OCI-LY1 (cell line): ENCODE data around the gene SLC2A3.
"Not testable (repeated sequence)": the region's sequence is repeated elsewhere in the genome, so short reads cannot be mapped to it uniquely, and the experiment has no call there.

Experiments used
- CTCF ChIP-seq: fragments of 200-600 bp; sonication (generic), shearing (Covaris generic); IDR thresholded peaks from 2 replicates; pipeline ENCODE4 v1.5.1; 2017; ENCODE audit warnings: mild to moderate bottlenecking, antibody characterized with exemption, low read length, moderate library complexity, mixed read lengths
- EZH2 ChIP-seq: fragments of 200-600 bp; sonication (generic), shearing (Covaris generic); IDR thresholded peaks from 2 replicates; pipeline ENCODE4 v1.8.0; 2017; ENCODE audit warnings: borderline replicate concordance, mixed run types, mild to moderate bottlenecking, antibody characterized with exemption, low read length, moderate library complexity, mixed read lengths

GRCh38 chr12:7926068-7926666 is 9.8 kb downstream of the SLC2A3 start:
- TF ChIP-seq CTCF, EZH2: not testable (repeated sequence)
